ENCODE results near the gene P2RX7. TPM values are rescaled to one million over a fixed set of nuclear protein-coding genes. Genes with fewer than 3 reads are reported as not detected.

Gene P2RX7
- total RNA-seq (1.6 TPM), polyA plus RNA-seq (ENCODE audit: insufficient read depth in 1 of 8, insufficient read length in 8 of 8, low replicate concordance in 1 of 8) (1 to 10 TPM in 6 of 8 donors, under 1 TPM in 2; 0.78 to 2.5 (median 1.2) TPM)
- long read RNA-seq, donor 1, result 0 reads
- long read RNA-seq, donor 2, result 0 reads
- long read RNA-seq, donor 3, result 0 reads
- long read RNA-seq, donor 4, result 0 reads
- long read RNA-seq, donor 5, result 0 reads
- long read RNA-seq, donor 6, result 0 reads
- long read RNA-seq, donor 7, result 0 reads
- long read RNA-seq, donor 8, result 0 reads
- long read RNA-seq, donor 9, result 0 reads
- long read RNA-seq, donor 10, result 0 reads
- long read RNA-seq, donor 11, result 0 reads

GRCh38 chr12:121132601-121133481 lies at the start of gene P2RX7:
Gene P2RX7, plus strand, starts transcription at chr12:121132876. Its CDS starts 95 bp downstream, at chr12:121132971.
- Histone ChIP-seq H3K9me3 (replicated peaks; ENCODE audit: control insufficient read depth, low read depth, low read length) (no peaks in the 10 kb centered on the region), H3K4me1 (ENCODE audit: control insufficient read depth, insufficient read depth, low read length) (peaks cover 22% of the 10 kb centered on the region), H3K27ac (ENCODE audit: low read length) (peak within 1 kb of the TSS; percentile 72), H3K27me3 (ENCODE audit: control insufficient read depth, insufficient read depth, low read length) (no peaks in the 10 kb centered on the region), H3K4me3 (ENCODE audit: low read length) (peak within 1 kb of the TSS; percentile 43), H3K36me3 (ENCODE audit: control insufficient read depth, insufficient read depth, low read length) (no peaks in the 10 kb centered on the region)
- 3% methylated on average over 25 of the region's 25 CpGs for WGBS (ENCODE audit: insufficient coverage)
- peak; percentile 87 for DNase-seq

- Histone ChIP-seq H3K4me3 (ENCODE audit: low read length) (no peak overlapping the region), H3K9me3 (replicated peaks; ENCODE audit: control insufficient read depth, low read depth, low read length) (no peaks in the 10 kb centered on the region), H3K4me1 (ENCODE audit: control insufficient read depth, insufficient read depth, low read length) (peaks cover 10% of the 10 kb centered on the region), H3K27me3 (ENCODE audit: control insufficient read depth, insufficient read depth, low read length) (no peaks in the 10 kb centered on the region), H3K36me3 (ENCODE audit: control insufficient read depth, insufficient read depth, low read length) (no peaks in the 10 kb centered on the region), H3K27ac (ENCODE audit: low read length) (no peak overlapping the region)
- DNase-seq, result no peak
- WGBS (ENCODE audit: insufficient coverage), result no CpG with 5 or more reads among the region's 3 CpGs
Measured at GRCh38 chr12:121084229-121084628, 48.4 kb upstream of the P2RX7 start.

GRCh38 chr12:121085069-121085468 lies 47.6 kb upstream of the P2RX7 start:
- Histone ChIP-seq H3K36me3 (ENCODE audit: control insufficient read depth, insufficient read depth, low read length) (no peaks in the 10 kb centered on the region), H3K9me3 (replicated peaks; ENCODE audit: control insufficient read depth, low read depth, low read length) (no peaks in the 10 kb centered on the region), H3K27me3 (ENCODE audit: control insufficient read depth, insufficient read depth, low read length) (no peaks in the 10 kb centered on the region), H3K4me1 (ENCODE audit: control insufficient read depth, insufficient read depth, low read length) (peaks cover 18% of the 10 kb centered on the region), H3K4me3 (ENCODE audit: low read length) (no peak overlapping the region), H3K27ac (ENCODE audit: low read length) (no peak overlapping the region)
- DNase-seq, result no peak
- 86% methylated on average over 1 of the region's 4 CpGs for WGBS (ENCODE audit: insufficient coverage)

GRCh38 chr12:121085506-121086353 lies 46.9 kb upstream of the P2RX7 start:
- WGBS (ENCODE audit: insufficient coverage), result 88% methylated on average over 14 of the region's 17 CpGs
- Histone ChIP-seq H3K9me3 (replicated peaks; ENCODE audit: control insufficient read depth, low read depth, low read length) (no peaks in the 10 kb centered on the region), H3K27me3 (ENCODE audit: control insufficient read depth, insufficient read depth, low read length) (no peaks in the 10 kb centered on the region), H3K4me1 (ENCODE audit: control insufficient read depth, insufficient read depth, low read length) (peaks cover 20% of the 10 kb centered on the region), H3K4me3 (ENCODE audit: low read length) (no peak overlapping the region), H3K36me3 (ENCODE audit: control insufficient read depth, insufficient read depth, low read length) (no peaks in the 10 kb centered on the region), H3K27ac (ENCODE audit: low read length) (no peak overlapping the region)
- DNase-seq, result no peak

- H3K27me3 ChIP-seq (ENCODE audit: control insufficient read depth, insufficient read depth, low read length), result no peaks in the 10 kb centered on the region
- peaks cover 24% of the 10 kb centered on the region for H3K4me1 ChIP-seq (ENCODE audit: control insufficient read depth, insufficient read depth, low read length)
- no peak for DNase-seq
- WGBS (ENCODE audit: insufficient coverage), result 78% methylated on average over 6 of the region's 8 CpGs
- no peak overlapping the region for H3K4me3 ChIP-seq (ENCODE audit: low read length)
- no peaks in the 10 kb centered on the region for H3K36me3 ChIP-seq (ENCODE audit: control insufficient read depth, insufficient read depth, low read length)
- H3K27ac ChIP-seq (ENCODE audit: low read length), result no peak overlapping the region
- no peaks in the 10 kb centered on the region for H3K9me3 ChIP-seq (replicated peaks; ENCODE audit: control insufficient read depth, low read depth, low read length)
Measured at GRCh38 chr12:121086781-121087295, 45.8 kb upstream of the P2RX7 start.

- DNase-seq, result no peak
Measured at GRCh38 chr12:121087467-121088194, 45.0 kb upstream of the P2RX7 start.

GRCh38 chr12:121088195-121088585 lies 44.5 kb upstream of the P2RX7 start:
- H3K36me3 ChIP-seq (ENCODE audit: control insufficient read depth, insufficient read depth, low read length), result no peaks in the 10 kb centered on the region
- DNase-seq, result no peak
- no peaks in the 10 kb centered on the region for H3K9me3 ChIP-seq (replicated peaks; ENCODE audit: control insufficient read depth, low read depth, low read length)
- H3K4me3 ChIP-seq (ENCODE audit: low read length), result no peak overlapping the region
- H3K27ac ChIP-seq (ENCODE audit: low read length), result no peak overlapping the region
- peaks cover 24% of the 10 kb centered on the region for H3K4me1 ChIP-seq (ENCODE audit: control insufficient read depth, insufficient read depth, low read length)
- H3K27me3 ChIP-seq (ENCODE audit: control insufficient read depth, insufficient read depth, low read length), result no peaks in the 10 kb centered on the region
- WGBS (ENCODE audit: insufficient coverage), result 67% methylated on average over 1 of the region's 6 CpGs

More at GRCh38 chr12:121087467-121088194, 45.0 kb upstream of the P2RX7 start:
- H3K27ac ChIP-seq (ENCODE audit: low read length), result no peak overlapping the region
- H3K9me3 ChIP-seq (replicated peaks; ENCODE audit: control insufficient read depth, low read depth, low read length), result no peaks in the 10 kb centered on the region
- H3K4me1 ChIP-seq (ENCODE audit: control insufficient read depth, insufficient read depth, low read length), result peaks cover 24% of the 10 kb centered on the region
- no peak overlapping the region for H3K4me3 ChIP-seq (ENCODE audit: low read length)
- H3K27me3 ChIP-seq (ENCODE audit: control insufficient read depth, insufficient read depth, low read length), result no peaks in the 10 kb centered on the region
- 52% methylated on average over 9 of the region's 11 CpGs for WGBS (ENCODE audit: insufficient coverage)
- no peaks in the 10 kb centered on the region for H3K36me3 ChIP-seq (ENCODE audit: control insufficient read depth, insufficient read depth, low read length)

GRCh38 chr12:121089031-121089812 lies 43.5 kb upstream of the P2RX7 start:
- 76% methylated on average over 13 of the region's 14 CpGs for WGBS (ENCODE audit: insufficient coverage)
- no peak for DNase-seq

More at GRCh38 chr12:121089031-121089812, 43.5 kb upstream of the P2RX7 start:
- no peaks in the 10 kb centered on the region for H3K36me3 ChIP-seq (ENCODE audit: control insufficient read depth, insufficient read depth, low read length)
- no peak overlapping the region for H3K27ac ChIP-seq (ENCODE audit: low read length)
- no peaks in the 10 kb centered on the region for H3K27me3 ChIP-seq (ENCODE audit: control insufficient read depth, insufficient read depth, low read length)
- H3K4me3 ChIP-seq (ENCODE audit: low read length), result no peak overlapping the region
- peaks cover 24% of the 10 kb centered on the region for H3K4me1 ChIP-seq (ENCODE audit: control insufficient read depth, insufficient read depth, low read length)
- no peaks in the 10 kb centered on the region for H3K9me3 ChIP-seq (replicated peaks; ENCODE audit: control insufficient read depth, low read depth, low read length)

Data from muscle of leg (tissue), 16 donors.